Heart left ventricle (tissue), 13 donors: ENCODE data around the gene TMC6.

Source experiments
- POLR2A ChIP-seq, 2 donors: fragments of 450-650 bp; IDR thresholded peaks; one replicate each; pipeline ENCODE4 v1.6.1; 2017; ENCODE audit warnings: antibody characterized with exemption in 2 of 2, mild to moderate bottlenecking in 2 of 2, moderate library complexity in 2 of 2
- TF ChIP-seq, protein P1 (sequence below), 12 donors: fragments of 200-600 bp; sonication (generic) in 4 of 12; IDR thresholded peaks; one replicate each; pipeline versions ENCODE4 v1.5.0 to v1.8.0; 2018 to 2022; ENCODE audit warnings: antibody characterized with exemption in 12 of 12, mild to moderate bottlenecking in 5 of 12
- donor health status: ischemic (EF 13 %, LVEDD 7.1; RV severe dilation, severe dysfunction).
- donor health status: DM: no; HTN: yes; CAD: no.
- donor health status: DM: no; HTN: no; CAD: no.
- donor health status: ischemic (EF 25% LVEDD 6.9; RV normal size, moderate dysfunction).
- donor health status: ischemic (EF 25% LVEDD 5.7; RV mildly dilated, moderate dysfunction).
- donor health status: ischemic (EF 35%, LVEDD 5.7; RV mildly dilated, moderate dysfunction).
- donor health status: nonischemic (EF 11% LVEDD 7.7; RV severe dilation, severe dysfunction).
- donor health status: DM: yes; HTN: yes; CAD: no.
- donor health status: PGD.
- donor health status: ischemic (EF 29% LVEDD 5.4; RV normal size, mild dysfunction).
- donor health status: nonischemic (EF 23%, LVEDD 6.1; RV moderate dilation, normal function).

DNA sequence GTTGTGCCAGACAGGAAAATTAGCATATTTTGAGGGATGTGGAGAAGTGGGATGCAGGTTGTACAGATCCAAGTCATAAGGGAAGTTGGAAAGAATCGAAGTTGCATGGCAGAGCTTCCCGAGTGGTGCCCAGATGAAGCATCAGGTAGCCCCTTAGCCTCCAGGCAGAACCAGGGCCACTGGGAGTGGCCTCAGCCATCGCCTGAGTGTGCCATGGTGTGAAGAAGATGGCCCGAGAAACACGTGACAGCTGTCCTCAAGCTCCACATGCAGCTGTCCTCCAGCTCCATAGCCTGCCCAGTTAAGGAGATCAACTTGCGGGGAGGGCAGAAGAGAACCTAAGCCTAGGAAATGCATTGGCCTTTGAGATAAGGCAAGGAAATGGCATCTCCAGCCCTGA is 33.5 kb downstream of the TMC6 start:
- TF ChIP-seq, protein P1, sequence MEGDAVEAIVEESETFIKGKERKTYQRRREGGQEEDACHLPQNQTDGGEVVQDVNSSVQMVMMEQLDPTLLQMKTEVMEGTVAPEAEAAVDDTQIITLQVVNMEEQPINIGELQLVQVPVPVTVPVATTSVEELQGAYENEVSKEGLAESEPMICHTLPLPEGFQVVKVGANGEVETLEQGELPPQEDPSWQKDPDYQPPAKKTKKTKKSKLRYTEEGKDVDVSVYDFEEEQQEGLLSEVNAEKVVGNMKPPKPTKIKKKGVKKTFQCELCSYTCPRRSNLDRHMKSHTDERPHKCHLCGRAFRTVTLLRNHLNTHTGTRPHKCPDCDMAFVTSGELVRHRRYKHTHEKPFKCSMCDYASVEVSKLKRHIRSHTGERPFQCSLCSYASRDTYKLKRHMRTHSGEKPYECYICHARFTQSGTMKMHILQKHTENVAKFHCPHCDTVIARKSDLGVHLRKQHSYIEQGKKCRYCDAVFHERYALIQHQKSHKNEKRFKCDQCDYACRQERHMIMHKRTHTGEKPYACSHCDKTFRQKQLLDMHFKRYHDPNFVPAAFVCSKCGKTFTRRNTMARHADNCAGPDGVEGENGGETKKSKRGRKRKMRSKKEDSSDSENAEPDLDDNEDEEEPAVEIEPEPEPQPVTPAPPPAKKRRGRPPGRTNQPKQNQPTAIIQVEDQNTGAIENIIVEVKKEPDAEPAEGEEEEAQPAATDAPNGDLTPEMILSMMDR (IDR thresholded peaks at IDR 0.05): no peak
- no peak for TF ChIP-seq POLR2A (IDR thresholded peaks at IDR 0.05)
